Ascending aorta (tissue), 2 donors: ENCODE data around the gene SSR2. TPM values are rescaled to one million over a fixed set of nuclear protein-coding genes. Genes with fewer than 3 reads are reported as not detected.

Experiments used
- DNase-seq, 2 donors: peaks; one replicate each; pipeline ENCODE4 v3.0.0-alpha.2; 2019; ENCODE audit warnings: low spot score in 2 of 2
- H3K27ac ChIP-seq, 2 donors: fragments of 200-600 bp; sonication (generic); one replicate each; pipeline ENCODE4 v1.5.1; 2016 to 2017; ENCODE audit warnings: mild to moderate bottlenecking in 1 of 2
- H3K27me3 ChIP-seq: fragments of 200-600 bp; sonication (generic); one replicate; pipeline ENCODE4 v1.5.1; 2017
- H3K36me3 ChIP-seq, 2 donors: fragments of 200-600 bp; sonication (generic); one replicate each; pipeline ENCODE4 v1.5.1; 2016
- H3K4me1 ChIP-seq, 2 donors: fragments of 200-600 bp; sonication (generic); one replicate each; pipeline ENCODE4 v1.5.1; 2016 to 2017; ENCODE audit warnings: mild to moderate bottlenecking in 1 of 2
- H3K4me3 ChIP-seq, 2 donors: fragments of 200-600 bp; sonication (generic); one replicate each; pipeline ENCODE4 v1.5.1; 2016 to 2017; ENCODE audit warnings: mild to moderate bottlenecking in 1 of 2
- H3K9me3 ChIP-seq, 2 donors: fragments of 200-600 bp; sonication (generic); one replicate each; pipeline ENCODE4 v1.5.1; 2016
- intact Hi-C: fragments of 100-400 bp; cut with DNase I; formaldehyde crosslinking; loops from one replicate; pipeline ENCODE4 v1.15.1; 2023
- total RNA-seq: library from RNA; depleted of rRNA; stranded (reverse); fragments of >200 nt; gene quantifications from one replicate; pipeline ENCODE4 v1.1.0, GENCODE V29; 2016
- TF ChIP-seq, protein P1 (sequence below), 3 experiments: fragments of 200-600 bp in 2 of 3; fragments of 450-650 bp in 1 of 3; sonication (generic) in 2 of 3; IDR thresholded peaks; one replicate each; pipeline ENCODE4 v1.5.1; 2016 to 2019; ENCODE audit warnings: antibody characterized with exemption in 3 of 3, mild to moderate bottlenecking in 1 of 3, moderate library complexity in 1 of 3

Gene SSR2
- total RNA-seq, 1 donor from 2014 or later: 103 TPM

GRCh38 chr1:156021954-156022353, 1.2 kb upstream of the SSR2 start:
- Histone ChIP-seq H3K27me3 (no peaks in the 10 kb centered on the region), H3K4me3 (no peak overlapping the region), H3K27ac (no peak overlapping the region), H3K9me3 (no peaks in the 10 kb centered on the region), H3K4me1 (peaks cover 4 to 9% of the 10 kb centered on the region in 2 donors), H3K36me3 (peaks cover 18 to 25% of the 10 kb centered on the region in 2 donors)
- TF ChIP-seq, protein P1, sequence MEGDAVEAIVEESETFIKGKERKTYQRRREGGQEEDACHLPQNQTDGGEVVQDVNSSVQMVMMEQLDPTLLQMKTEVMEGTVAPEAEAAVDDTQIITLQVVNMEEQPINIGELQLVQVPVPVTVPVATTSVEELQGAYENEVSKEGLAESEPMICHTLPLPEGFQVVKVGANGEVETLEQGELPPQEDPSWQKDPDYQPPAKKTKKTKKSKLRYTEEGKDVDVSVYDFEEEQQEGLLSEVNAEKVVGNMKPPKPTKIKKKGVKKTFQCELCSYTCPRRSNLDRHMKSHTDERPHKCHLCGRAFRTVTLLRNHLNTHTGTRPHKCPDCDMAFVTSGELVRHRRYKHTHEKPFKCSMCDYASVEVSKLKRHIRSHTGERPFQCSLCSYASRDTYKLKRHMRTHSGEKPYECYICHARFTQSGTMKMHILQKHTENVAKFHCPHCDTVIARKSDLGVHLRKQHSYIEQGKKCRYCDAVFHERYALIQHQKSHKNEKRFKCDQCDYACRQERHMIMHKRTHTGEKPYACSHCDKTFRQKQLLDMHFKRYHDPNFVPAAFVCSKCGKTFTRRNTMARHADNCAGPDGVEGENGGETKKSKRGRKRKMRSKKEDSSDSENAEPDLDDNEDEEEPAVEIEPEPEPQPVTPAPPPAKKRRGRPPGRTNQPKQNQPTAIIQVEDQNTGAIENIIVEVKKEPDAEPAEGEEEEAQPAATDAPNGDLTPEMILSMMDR (IDR thresholded peaks at IDR 0.05): no peak
- no peak for DNase-seq
- intact Hi-C loops: loop anchor here (2.0 kb wide), 1 partner anchor 33 kb away; the partner anchor contains the start of gene LAMTOR2

DNA sequence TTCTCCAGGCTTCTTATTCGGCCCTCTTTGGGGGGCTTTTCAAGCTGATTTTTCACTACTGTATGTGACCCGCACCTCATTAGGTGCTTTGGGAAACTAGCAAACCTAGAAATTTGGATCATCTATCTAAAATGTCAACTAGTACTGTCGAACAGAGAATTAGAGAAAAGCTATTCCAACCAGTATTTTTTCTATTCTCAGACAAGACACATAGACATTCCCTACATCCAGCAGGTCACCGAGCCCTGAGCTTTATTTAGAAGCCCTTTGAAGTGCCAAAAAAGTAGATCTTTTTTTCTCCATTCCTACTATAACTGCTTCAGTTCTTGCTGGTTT, 310 bp upstream of the SSR2 start:
- intact Hi-C loops: loop anchor here (2.0 kb wide), 1 partner anchor 34 kb away; the partner anchor contains the start of gene LAMTOR2
- peaks cover 4 to 9% of the 10 kb centered on the region in 2 donors for H3K4me1 ChIP-seq
- H3K4me3 ChIP-seq: peak overlapping the region; percentile 90 to 93
- no peaks in the 10 kb centered on the region for H3K27me3 ChIP-seq
- H3K27ac ChIP-seq: peak overlapping the region; percentile 90 to 91
- TF ChIP-seq, protein P1 (IDR thresholded peaks at IDR 0.05): no peak
- no peak for DNase-seq
- no peaks in the 10 kb centered on the region for H3K9me3 ChIP-seq
- H3K36me3 ChIP-seq: peaks cover 24 to 34% of the 10 kb centered on the region in 2 donors

DNA sequence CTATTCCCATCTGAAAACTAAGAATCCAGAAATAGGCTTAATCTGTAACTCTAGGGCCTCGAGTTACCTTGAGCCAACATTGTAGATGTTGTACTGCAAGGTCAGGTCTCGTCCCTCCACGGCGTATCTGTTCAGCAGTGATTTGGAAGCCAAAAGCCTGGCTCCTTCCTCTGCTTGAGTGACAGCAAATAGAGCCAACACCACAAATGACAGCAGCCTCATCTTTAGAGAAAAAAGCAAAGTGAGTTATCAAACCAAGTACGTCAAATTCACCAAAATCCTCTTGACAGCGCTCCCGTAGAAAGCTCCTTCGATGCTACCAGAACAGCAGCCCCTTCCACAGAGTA, 832 bp downstream of the SSR2 start:
- peak overlapping the region; percentile 90 to 91 for H3K27ac ChIP-seq
- H3K4me3 ChIP-seq: peak overlapping the region; percentile 90 to 93
- TF ChIP-seq, protein P1 (IDR thresholded peaks at IDR 0.05): no peak
- DNase-seq: no peak
- intact Hi-C loops: loop anchor here (2.0 kb wide), 1 partner anchor 35 kb away; the partner anchor contains the start of gene LAMTOR2
- H3K36me3 ChIP-seq: peaks cover 27 to 37% of the 10 kb centered on the region in 2 donors
- peaks cover 4 to 9% of the 10 kb centered on the region in 2 donors for H3K4me1 ChIP-seq
- H3K9me3 ChIP-seq: no peaks in the 10 kb centered on the region
- H3K27me3 ChIP-seq: no peaks in the 10 kb centered on the region

DNA sequence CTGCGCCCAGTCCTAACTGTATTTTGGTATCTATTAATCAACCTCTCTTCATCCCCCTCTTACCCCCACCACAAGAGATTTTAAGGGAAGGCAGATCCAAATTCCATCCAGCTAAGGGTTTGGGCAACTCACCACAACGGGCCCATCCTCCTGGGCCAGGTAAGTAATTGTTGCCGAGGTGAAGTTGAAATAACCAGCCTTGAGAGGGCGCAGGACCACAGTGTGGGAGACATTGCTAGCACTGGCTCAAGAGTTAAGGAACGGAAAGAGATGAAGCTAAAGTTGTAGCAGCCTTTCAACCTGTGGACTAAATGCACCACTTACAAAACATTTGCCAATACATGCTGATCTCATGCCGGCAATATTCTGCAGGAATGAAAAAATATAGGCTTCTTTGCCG, 5.9 kb downstream of the SSR2 start:
- Histone ChIP-seq H3K4me3 (no peak overlapping the region), H3K9me3 (no peaks in the 10 kb centered on the region), H3K27ac (no peak overlapping the region), H3K36me3 (peaks cover 76 to 88% of the 10 kb centered on the region in 2 donors), H3K4me1 (peaks cover under 1 to 6% of the 10 kb centered on the region in 2 donors), H3K27me3 (no peaks in the 10 kb centered on the region)
- intact Hi-C loops: no loop called here
- no peak for DNase-seq
- TF ChIP-seq, protein P1 (IDR thresholded peaks at IDR 0.05): no peak

- DNase-seq: no peak
- Histone ChIP-seq H3K4me3 (no peak overlapping the region), H3K36me3 (peaks cover 75 to 86% of the 10 kb centered on the region in 2 donors), H3K9me3 (no peaks in the 10 kb centered on the region), H3K27me3 (no peaks in the 10 kb centered on the region), H3K4me1 (no peaks in the 10 kb centered on the region), H3K27ac (no peak overlapping the region)
- TF ChIP-seq, protein P1 (IDR thresholded peaks at IDR 0.05): no peak
- intact Hi-C loops: no loop called here
These were observed 8.5 kb downstream of the SSR2 start for GRCh38 chr1:156012051-156012817.
